Mesendoderm (in vitro differentiated cells): ENCODE results near the gene MTNR1A. TPM values are rescaled to one million over a fixed set of nuclear protein-coding genes. Genes with fewer than 3 reads are reported as not detected.

Experiments used
- DNase-seq: peaks from one replicate; pipeline ENCODE4 v3.0.0; 2013
- H2AK5ac ChIP-seq: 2 replicates; pipeline ENCODE4 v1.6.1; 2013; ENCODE audit warnings: low read length, inconsistent platforms
- H2BK120ac ChIP-seq: 2 replicates; pipeline ENCODE4 v1.6.1; 2013; ENCODE audit warnings: low read depth, mild to moderate bottlenecking, low read length, moderate library complexity, mixed read lengths
- H2BK15ac ChIP-seq: replicated peaks from 2 replicates; pipeline ENCODE4 v1.6.1; 2013; ENCODE audit warnings: low read depth, mild to moderate bottlenecking, moderate library complexity
- H2BK5ac ChIP-seq: 2 replicates; pipeline ENCODE4 v1.6.1; 2013; ENCODE audit warnings: low read length, inconsistent platforms
- H3K18ac ChIP-seq: 2 replicates; pipeline ENCODE4 v1.6.1; 2013; ENCODE audit warnings: mild to moderate bottlenecking, low read length, mixed read lengths
- H3K23ac ChIP-seq: one replicate; pipeline ENCODE4 v1.6.1; 2013; ENCODE audit warnings: low read length
- H3K27ac ChIP-seq: 2 replicates; pipeline ENCODE4 v1.5.1; 2013; ENCODE audit warnings: low read depth, mild to moderate bottlenecking, inconsistent platforms, low read length, moderate library complexity
- H3K27me3 ChIP-seq: 2 replicates; pipeline ENCODE4 v1.6.1; 2013; ENCODE audit warnings: low read length, control low read depth, mild to moderate bottlenecking, inconsistent platforms; ENCODE audit not compliant: insufficient read depth, poor library complexity
- H3K36me3 ChIP-seq: 2 replicates; pipeline ENCODE4 v1.6.1; 2013; ENCODE audit warnings: low read length, inconsistent platforms; ENCODE audit not compliant: control insufficient read depth, insufficient read depth
- H3K4ac ChIP-seq: one replicate; pipeline ENCODE4 v1.6.1; 2013; ENCODE audit warnings: low read depth, mild to moderate bottlenecking, low read length, moderate library complexity
- H3K4me1 ChIP-seq: 2 replicates; pipeline ENCODE4 v1.6.1; 2013; ENCODE audit warnings: low read depth, low read length, inconsistent platforms; ENCODE audit not compliant: control insufficient read depth
- H3K4me2 ChIP-seq: 2 replicates; pipeline ENCODE4 v1.6.1; 2013; ENCODE audit warnings: low read length
- H3K4me3 ChIP-seq: 2 replicates; pipeline ENCODE4 v1.5.1; 2013; ENCODE audit warnings: mild to moderate bottlenecking, low read length
- H3K56ac ChIP-seq: one replicate; pipeline ENCODE4 v1.6.1; 2013; ENCODE audit warnings: low read length
- H3K79me1 ChIP-seq: 2 replicates; pipeline ENCODE4 v1.6.1; 2013; ENCODE audit warnings: low read length, inconsistent platforms
- H3K79me2 ChIP-seq: 2 replicates; pipeline ENCODE4 v1.6.1; 2013; ENCODE audit warnings: mild to moderate bottlenecking, low read length; ENCODE audit not compliant: control insufficient read depth, insufficient read depth
- H3K9ac ChIP-seq: 2 replicates; pipeline ENCODE4 v1.6.1; 2013; ENCODE audit warnings: low read length, inconsistent platforms
- H4K5ac ChIP-seq: one replicate; pipeline ENCODE4 v1.6.1; 2013; ENCODE audit warnings: low read length
- H4K8ac ChIP-seq: one replicate; pipeline ENCODE4 v1.6.1; 2013; ENCODE audit warnings: low read depth, mild to moderate bottlenecking, control low read depth, low read length, moderate library complexity
- WGBS: extraction: QIAGEN DNeasy Blood & Tissue Kit; methylation state at CpG from one replicate; pipeline ENCODE4 v1.1.7; 2013; ENCODE audit warnings: low lambda C conversion rate, missing lambda C conversion rate; ENCODE audit not compliant: insufficient coverage; ENCODE audit errors: extremely low coverage; 5-methylcytosine and 5-hydroxymethylcytosine counted together
- small RNA-seq: library from polyadenylated mRNA; stranded (forward); fragments of <200 nt; extraction: miRNeasy Mini kit (QIAGEN cat#:217004); gene quantifications from one replicate; pipeline ENCODE3, GENCODE V24; 2013; ENCODE audit not compliant: insufficient read depth

The MTNR1A gene

GRCh38 chr4:186485561-186486062 is 69.8 kb downstream of the MTNR1A start:
- H3K27ac ChIP-seq = no peak overlapping the region
- peak; percentile 55 for DNase-seq

GRCh38 chr4:186485150-186485549 is 70.2 kb downstream of the MTNR1A start:
- Histone ChIP-seq H2BK5ac (no peak overlapping the region), H3K27ac (no peak overlapping the region), H3K27me3 (no peaks in the 10 kb centered on the region), H3K36me3 (no peaks in the 10 kb centered on the region), H2BK15ac (no peak overlapping the region), H3K79me1 (no peaks in the 10 kb centered on the region), H3K23ac (no peak overlapping the region), H3K4me2 (peak overlapping the region; percentile 73), H3K79me2 (no peaks in the 10 kb centered on the region), H4K5ac (no peak overlapping the region), H3K56ac (peak overlapping the region; percentile 75), H3K9ac (peak overlapping the region; percentile 50), H3K4me3 (no peak overlapping the region), H3K4ac (no peak overlapping the region), H2AK5ac (no peak overlapping the region), H3K18ac (no peak overlapping the region), H3K4me1 (no peaks in the 10 kb centered on the region), H2BK120ac (no peak overlapping the region), H4K8ac (no peak overlapping the region)
- DNase-seq = no peak
- no CpG with 5 or more reads among the region's 5 CpGs for WGBS

More at GRCh38 chr4:186485561-186486062, 69.8 kb downstream of the MTNR1A start:
- Histone ChIP-seq H3K27me3 (no peaks in the 10 kb centered on the region), H3K79me1 (no peaks in the 10 kb centered on the region), H2BK5ac (no peak overlapping the region), H3K79me2 (no peaks in the 10 kb centered on the region), H3K4me2 (peak overlapping the region; percentile 73), H3K4me1 (no peaks in the 10 kb centered on the region), H2BK120ac (no peak overlapping the region), H3K23ac (peak overlapping the region; percentile 60), H3K9ac (peak overlapping the region; percentile 50), H2AK5ac (no peak overlapping the region), H3K4ac (no peak overlapping the region), H3K36me3 (no peaks in the 10 kb centered on the region), H3K56ac (peak overlapping the region; percentile 75), H3K4me3 (peak overlapping the region; percentile 32), H3K18ac (no peak overlapping the region), H2BK15ac (no peak overlapping the region), H4K5ac (no peak overlapping the region), H4K8ac (no peak overlapping the region)
- WGBS = no CpG with 5 or more reads among the region's 14 CpGs

GRCh38 chr4:186483656-186484055 is 71.7 kb downstream of the MTNR1A start:
- no CpG with 5 or more reads among the region's 16 CpGs for WGBS
- H3K56ac ChIP-seq = no peak overlapping the region
- no peaks in the 10 kb centered on the region for H3K36me3 ChIP-seq
- no peaks in the 10 kb centered on the region for H3K79me1 ChIP-seq
- H3K4ac ChIP-seq = no peak overlapping the region
- no peak overlapping the region for H3K18ac ChIP-seq
- no peak overlapping the region for H3K23ac ChIP-seq
- no peak overlapping the region for H3K4me2 ChIP-seq
- no peak overlapping the region for H2BK15ac ChIP-seq
- no peaks in the 10 kb centered on the region for H3K4me1 ChIP-seq
- DNase-seq = no peak
- no peak overlapping the region for H3K9ac ChIP-seq
- H2BK120ac ChIP-seq = no peak overlapping the region
- H3K79me2 ChIP-seq = no peaks in the 10 kb centered on the region
- H3K4me3 ChIP-seq = no peak overlapping the region
- H2AK5ac ChIP-seq = no peak overlapping the region
- H2BK5ac ChIP-seq = no peak overlapping the region
- no peak overlapping the region for H3K27ac ChIP-seq
- H4K8ac ChIP-seq = no peak overlapping the region
- no peaks in the 10 kb centered on the region for H3K27me3 ChIP-seq
- H4K5ac ChIP-seq = no peak overlapping the region

Small RNA genes within 50 kb of the gene (small RNA-seq; reads per million reads assigned to genes)
- gene RNU6-1055P = not detected
